Astrocyte of the cerebellum (primary cell): ENCODE measurements around the gene KLHL2.
"Not testable (repeated sequence)": the region's sequence is repeated elsewhere in the genome, so short reads cannot be mapped to it uniquely, and the experiment has no call there.

Experiments
- DNase-seq: peaks from one replicate; pipeline ENCODE4 v3.0.0-alpha.2; 2011; ENCODE audit warnings: low read depth
- H3K4me3 ChIP-seq: 2 replicates; pipeline ENCODE4 v1.5.1; 2011; ENCODE audit warnings: mild to moderate bottlenecking, low read depth, low read length, moderate library complexity
- in situ Hi-C: cut with HindIII; loops from 2 replicates; pipeline ENCODE4 v1.10.0; 2017; ENCODE audit warnings: low sequenced_read_pairs
- TF ChIP-seq, protein P1 (sequence below): IDR thresholded peaks from 2 replicates; pipeline ENCODE4 v1.5.1; 2012; ENCODE audit warnings: low read length, low read depth, moderate library complexity, mild to moderate bottlenecking; ENCODE audit errors: missing control alignments

Gene KLHL2

DNA sequence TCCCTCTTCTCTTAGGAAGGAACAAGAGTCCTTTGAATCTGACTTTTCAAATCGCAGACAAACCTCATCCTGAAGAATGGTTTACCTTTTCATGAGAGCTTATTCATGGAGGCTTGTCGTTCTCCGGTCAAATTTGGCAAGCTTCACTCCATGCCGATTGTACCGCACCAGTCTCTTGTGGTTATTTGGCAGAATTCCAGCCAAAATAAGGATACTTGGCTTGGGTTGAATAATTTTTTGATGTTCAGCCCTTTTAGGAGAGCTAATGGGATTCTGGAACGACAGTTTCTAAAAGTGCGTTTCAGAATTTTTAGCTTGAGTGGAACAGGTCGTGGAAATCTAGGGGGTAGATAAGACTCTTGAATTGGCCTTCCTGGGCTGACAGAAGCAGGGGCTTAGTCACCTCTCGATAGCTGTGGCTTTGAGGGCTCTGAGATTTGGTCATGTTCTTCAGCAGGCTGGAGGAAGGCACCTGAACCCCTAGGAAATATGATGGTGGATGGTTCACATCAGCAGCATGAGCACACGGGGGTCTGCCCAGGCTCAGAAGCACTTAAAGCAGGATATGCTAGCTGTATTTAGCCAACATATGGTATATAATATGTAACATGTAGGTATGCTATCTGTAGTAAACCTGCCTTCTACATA, 1.5 kb downstream of the KLHL2 start:
- no peak for DNase-seq
- in situ Hi-C loops = loop anchor here (10.0 kb wide), 1 partner anchor 74 kb away; no protein-coding TSS in a partner anchor
- H3K4me3 ChIP-seq = peak overlapping the region; percentile 83
- TF ChIP-seq, protein P1, sequence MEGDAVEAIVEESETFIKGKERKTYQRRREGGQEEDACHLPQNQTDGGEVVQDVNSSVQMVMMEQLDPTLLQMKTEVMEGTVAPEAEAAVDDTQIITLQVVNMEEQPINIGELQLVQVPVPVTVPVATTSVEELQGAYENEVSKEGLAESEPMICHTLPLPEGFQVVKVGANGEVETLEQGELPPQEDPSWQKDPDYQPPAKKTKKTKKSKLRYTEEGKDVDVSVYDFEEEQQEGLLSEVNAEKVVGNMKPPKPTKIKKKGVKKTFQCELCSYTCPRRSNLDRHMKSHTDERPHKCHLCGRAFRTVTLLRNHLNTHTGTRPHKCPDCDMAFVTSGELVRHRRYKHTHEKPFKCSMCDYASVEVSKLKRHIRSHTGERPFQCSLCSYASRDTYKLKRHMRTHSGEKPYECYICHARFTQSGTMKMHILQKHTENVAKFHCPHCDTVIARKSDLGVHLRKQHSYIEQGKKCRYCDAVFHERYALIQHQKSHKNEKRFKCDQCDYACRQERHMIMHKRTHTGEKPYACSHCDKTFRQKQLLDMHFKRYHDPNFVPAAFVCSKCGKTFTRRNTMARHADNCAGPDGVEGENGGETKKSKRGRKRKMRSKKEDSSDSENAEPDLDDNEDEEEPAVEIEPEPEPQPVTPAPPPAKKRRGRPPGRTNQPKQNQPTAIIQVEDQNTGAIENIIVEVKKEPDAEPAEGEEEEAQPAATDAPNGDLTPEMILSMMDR = no peak

DNA sequence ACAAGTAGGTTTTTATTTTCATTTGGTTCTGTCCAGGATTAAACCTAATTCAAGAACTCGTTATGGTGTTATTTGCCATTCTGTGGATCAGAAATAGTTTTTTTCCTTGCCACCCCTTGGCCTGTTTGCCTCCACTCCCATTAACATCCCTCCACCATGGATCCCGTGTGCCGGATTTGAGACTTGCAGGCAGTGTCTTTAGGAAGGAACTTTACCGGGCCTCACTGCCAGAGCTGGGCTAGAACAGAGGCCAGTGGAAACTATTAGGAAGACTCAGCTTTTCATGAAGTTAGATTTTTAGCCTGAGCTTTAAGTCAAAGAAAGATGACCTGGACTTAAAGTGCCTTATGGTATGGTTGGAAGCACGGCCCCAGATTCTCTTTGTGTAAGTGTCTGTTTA, 2.4 kb downstream of the KLHL2 start:
- in situ Hi-C loops = loop anchor here (10.0 kb wide), 1 partner anchor 75 kb away; no protein-coding TSS in a partner anchor
- TF ChIP-seq, protein P1 = no peak
- no peak overlapping the region for H3K4me3 ChIP-seq

DNA sequence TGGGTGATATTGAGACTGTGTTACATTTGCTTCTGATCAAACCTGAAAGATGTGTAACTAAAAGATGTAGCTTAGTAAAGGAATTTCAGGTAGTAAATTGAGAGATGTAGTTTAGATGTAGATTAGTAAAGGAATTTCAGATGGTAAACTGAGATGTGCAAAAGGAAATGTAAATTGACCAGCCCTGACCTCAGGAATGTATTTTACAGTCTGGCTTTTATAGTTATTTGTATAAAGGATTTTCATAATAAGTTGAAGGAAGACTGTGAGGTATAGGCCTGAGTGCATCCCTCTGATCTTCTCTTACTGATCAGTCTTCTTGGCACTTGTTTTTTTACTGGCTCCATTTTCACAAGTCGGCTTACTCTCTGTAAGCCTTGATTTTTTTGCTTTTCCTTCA, 3.2 kb downstream of the KLHL2 start:
- TF ChIP-seq, protein P1 = no peak
- no peak for DNase-seq
- in situ Hi-C loops = no loop called here
- no peak overlapping the region for H3K4me3 ChIP-seq

More for the DNA sequence above, 2.4 kb downstream of the KLHL2 start:
- DNase-seq = no peak

DNA sequence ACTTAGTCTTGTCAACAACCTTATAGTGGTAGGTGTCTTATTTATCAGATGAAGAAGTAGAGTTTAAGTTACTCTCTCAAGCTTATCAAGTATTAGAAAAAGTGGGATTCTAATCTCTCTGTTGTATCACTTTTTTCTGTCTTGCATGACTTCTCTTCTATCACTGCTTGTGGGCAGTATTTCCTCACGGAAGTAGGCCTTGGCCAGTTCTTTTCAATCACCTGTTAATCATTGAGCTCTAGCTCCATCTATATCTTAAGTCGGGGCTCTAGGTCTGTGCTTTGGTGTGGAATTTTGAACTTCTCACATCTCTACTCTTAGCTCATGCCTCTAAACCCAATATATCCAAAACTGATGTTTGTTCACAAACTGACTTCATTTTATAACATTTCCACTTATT, 5.3 kb downstream of the KLHL2 start:
- DNase-seq, in situ Hi-C loops, H3K4me3 ChIP-seq: not testable (repeated sequence)

DNA sequence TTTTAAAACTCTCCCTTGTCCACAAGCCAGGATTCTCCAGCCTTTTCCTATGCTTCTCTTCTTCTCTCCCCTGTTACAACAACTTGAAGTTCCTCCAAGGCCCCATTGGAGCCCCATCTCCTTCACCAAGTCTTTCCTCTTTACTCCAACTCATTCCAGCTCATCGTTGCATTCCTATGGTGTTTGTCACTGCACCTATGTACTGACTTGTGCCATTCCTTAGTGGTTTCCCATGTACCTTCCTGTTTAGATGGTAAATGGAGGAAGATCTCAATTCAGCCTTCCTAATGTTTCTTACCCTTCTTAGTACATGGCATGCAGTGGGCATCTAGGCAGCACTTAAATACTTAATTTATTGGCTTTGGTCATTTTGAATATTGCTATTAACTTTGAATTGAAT, 6.0 kb downstream of the KLHL2 start:
- in situ Hi-C loops, DNase-seq, H3K4me3 ChIP-seq: not testable (repeated sequence)

DNA sequence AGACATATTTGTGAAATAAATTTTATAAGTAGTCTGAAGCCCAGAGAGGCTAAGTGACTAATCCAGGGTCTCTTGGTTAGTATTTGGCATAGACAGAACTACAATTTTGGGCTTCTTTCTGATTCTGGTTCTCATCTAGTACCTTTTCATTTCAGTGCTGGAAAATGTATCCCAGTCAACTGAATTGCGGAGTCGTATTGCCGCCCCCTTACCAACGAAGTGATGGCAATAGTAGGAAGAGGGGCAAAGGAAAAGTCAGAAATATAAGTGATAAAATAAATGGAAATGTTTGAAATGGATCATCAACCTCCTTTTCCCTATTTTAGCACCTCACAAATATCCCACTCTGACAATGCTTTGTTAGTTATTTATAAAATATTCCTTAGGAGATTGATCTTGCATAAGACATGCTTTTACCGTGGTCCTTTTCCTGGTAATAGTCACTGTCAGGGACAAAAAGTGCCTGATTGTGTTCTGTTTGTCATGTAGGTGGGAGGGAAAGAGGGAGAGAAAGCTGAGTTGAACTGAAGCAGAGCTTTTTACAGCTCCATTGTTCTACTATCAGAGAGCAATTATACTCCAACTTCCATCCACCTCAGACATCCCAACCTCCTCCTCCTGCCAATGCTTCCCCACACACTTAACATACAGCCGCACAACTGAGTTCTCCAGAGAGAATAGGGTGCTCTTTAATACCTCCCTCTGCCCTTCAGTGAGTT, 6.8 kb downstream of the KLHL2 start:
- DNase-seq, H3K4me3 ChIP-seq, in situ Hi-C loops: not testable (repeated sequence)

DNA sequence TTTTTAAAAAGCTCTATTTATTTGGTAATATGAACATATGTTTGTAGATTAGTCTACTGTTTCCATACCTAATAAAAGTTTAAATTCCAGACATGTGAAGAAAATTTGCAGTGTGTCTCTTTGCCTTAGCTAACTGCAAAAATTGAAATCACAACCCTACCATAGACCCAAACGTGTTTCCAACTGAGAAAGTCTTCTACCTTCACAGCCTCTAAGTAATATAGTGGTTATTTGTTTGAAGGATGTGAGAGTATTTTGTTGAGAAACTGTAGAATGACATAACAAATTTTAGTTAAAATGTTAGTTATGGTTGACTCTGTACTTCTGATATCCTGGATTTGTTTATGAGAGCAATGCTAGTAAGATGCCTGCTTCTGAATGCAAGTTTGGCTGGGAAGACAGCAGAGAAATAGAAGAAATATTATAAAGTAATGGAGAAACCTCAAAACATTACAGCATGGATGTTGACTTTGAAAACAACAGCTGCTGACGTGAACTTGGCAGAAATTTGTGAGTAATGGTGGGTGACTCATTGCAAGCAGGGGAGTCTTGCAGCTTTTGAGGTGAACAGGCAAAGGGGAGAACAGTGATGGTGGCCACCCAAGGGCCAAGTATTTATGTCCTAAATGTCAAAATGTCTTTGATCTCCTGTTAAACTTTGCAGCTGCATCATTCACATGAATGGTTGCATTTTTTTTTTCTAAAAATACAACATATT, 7.8 kb downstream of the KLHL2 start:
- in situ Hi-C loops, H3K4me3 ChIP-seq: not testable (repeated sequence)
- peak; percentile 86 for DNase-seq

DNA sequence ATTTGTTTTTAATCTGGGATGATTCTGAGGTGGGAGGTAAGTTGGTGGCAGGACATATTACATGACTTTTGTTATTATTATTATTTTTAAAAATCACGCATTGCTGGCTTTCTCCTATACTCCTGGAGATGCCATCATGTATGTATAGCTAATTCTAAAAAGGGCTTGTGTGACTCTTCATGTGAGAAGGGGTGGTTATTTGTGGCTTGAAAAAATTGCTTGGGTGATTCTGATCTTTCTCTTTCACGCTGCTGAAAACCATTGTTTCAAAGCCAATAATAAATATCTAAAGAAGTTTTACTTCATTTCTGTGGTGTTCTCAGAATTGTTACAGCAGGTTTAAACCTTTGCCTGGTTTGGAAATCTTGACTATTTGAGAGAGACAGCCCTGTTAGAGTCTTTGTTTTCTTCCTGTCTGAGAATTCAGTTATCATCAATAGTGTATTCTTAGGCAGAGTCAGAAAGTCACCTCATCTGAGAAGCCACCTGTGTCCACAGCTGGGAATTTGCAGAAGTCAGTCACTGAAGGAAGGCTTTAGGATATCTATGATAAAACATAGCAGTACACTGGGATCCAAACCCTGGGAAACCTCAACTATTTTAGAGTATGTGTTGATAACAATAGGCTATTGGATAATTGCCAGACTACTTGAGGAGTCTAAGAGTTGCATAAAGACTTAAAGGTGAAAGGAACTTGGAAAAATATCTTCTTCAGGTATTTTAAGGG, 8.6 kb downstream of the KLHL2 start:
- H3K4me3 ChIP-seq, in situ Hi-C loops, DNase-seq: not testable (repeated sequence)

DNA sequence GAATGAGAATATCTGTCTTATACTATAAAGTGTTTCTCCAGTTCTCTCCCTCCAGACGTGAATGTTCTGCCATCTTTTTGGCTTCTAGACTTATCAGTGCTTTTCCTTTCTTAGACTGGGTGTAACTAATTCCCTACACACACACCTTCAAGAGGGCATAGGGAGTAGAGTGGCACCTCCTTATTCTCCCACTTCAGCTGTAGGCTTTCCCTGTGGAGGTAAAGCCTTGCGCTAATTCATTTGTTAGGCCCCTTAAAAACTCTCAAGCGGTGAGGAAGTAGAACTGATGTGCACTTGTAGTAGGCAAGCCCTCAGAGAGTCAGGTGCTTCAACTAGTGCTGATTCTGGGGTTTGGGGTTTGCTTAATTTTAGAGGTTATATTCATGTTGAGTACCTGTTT, 10.0 kb downstream of the KLHL2 start:
- DNase-seq = no peak
- TF ChIP-seq, protein P1 = no peak
- no peak overlapping the region for H3K4me3 ChIP-seq
- in situ Hi-C loops = no loop called here

DNA sequence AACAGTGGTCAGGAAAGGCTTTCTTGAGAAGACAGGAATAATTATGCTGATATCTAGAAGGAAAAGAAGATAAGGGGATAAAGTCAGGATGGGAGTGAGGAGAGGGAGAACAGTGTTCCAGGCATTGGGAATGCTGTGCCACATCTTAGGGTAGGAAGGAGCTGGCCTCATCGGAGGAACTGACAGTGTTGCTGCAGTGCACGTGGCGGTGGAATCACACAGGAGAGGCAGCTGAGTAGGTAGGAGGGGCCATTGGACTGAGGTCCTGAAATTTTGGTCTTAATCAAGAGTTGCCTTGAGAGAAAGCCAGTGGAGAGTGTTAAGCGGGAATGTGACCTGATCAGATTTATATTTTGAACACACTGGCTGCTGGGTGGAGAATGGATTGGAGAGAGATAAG, 13.9 kb downstream of the KLHL2 start:
- H3K4me3 ChIP-seq, in situ Hi-C loops, DNase-seq: not testable (repeated sequence)

DNA sequence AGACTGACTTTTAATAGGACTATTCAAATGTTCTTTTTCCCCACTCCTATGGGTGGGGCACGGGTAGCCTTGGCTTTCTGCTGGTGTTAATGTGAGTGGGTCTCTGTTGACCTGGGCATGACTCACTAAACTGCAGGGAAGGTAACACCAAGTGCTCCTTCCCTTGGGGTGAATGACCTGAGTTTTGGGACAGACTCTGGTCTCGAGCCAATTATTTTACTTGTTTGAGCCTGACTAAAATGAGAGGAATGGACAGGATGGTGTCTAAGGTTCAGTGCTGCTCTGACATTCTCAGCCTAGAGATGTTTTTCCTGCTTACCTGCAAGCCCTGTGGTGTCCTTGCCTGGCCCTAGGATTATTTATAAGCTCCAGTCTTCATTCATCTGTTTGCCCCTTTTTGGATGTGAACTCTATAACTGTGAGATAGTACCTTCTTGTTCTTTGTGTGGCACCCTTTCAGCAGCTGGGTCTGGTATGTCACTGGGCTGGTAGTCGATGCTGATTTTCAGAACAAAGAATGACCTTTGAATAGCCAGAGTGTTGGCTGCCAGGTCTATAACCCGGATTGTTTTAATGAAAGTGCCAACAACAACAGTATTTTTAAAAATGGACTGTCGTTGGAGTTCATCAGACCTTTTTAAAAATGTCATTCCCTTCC, 14.8 kb downstream of the KLHL2 start:
- H3K4me3 ChIP-seq, in situ Hi-C loops, DNase-seq: not testable (repeated sequence)
